ENCODE measurements around the gene LRP2BP.

DNA sequence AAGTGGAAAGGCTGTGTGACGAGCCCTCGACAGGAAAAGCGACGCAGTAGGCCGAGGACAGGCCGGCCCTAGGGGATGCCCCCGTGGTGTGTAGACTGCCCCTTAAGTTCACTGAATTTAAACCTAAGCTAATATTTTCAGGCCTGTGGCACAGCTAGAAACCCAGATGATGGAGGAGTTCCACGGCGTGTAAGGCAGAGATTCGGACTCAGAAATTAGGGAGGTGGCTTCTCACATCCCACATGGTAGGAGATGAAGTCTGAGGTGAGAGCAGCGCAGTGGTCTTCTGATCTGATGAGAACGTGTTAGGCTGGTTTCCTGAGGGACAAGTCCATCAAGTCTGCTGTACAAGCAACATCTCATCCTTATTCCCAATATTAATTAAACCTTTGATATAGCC, 7.8 kb downstream of the LRP2BP start:
- TF ChIP-seq POLR2A (IDR thresholded peaks at IDR 0.05; ENCODE audit: low read length) (no peak), GATA1 (IDR thresholded peaks at IDR 0.05; ENCODE audit: low read depth, low read length) (no peak)

Measured in erythroblast (primary cell).